LNCAP (cell line): Measurements from ENCODE around the gene ARMH3.

Experiments
- CTCF ChIP-seq: fragments of 450-650 bp; IDR thresholded peaks from 2 replicates; pipeline ENCODE4 v1.5.1; 2017; ENCODE audit warnings: mild to moderate bottlenecking

The ARMH3 gene

GRCh38 chr10:101831169-101831811, 224.7 kb downstream of the ARMH3 start:
- TF ChIP-seq CTCF, result no peak

GRCh38 chr10:101830322-101831168, 225.4 kb downstream of the ARMH3 start:
- no peak for TF ChIP-seq CTCF

- no peak for TF ChIP-seq CTCF
Measured at GRCh38 chr10:101829561-101830315, 226.2 kb downstream of the ARMH3 start.

GRCh38 chr10:101828766-101829551, 227.0 kb downstream of the ARMH3 start:
- no peak for TF ChIP-seq CTCF

GRCh38 chr10:101827919-101828600, 227.9 kb downstream of the ARMH3 start:
- no peak for TF ChIP-seq CTCF

- no peak for TF ChIP-seq CTCF
Measured at GRCh38 chr10:101826852-101827434, 229.0 kb downstream of the ARMH3 start.
